GM21423 (cell line): Measurements from ENCODE around the gene LHPP.

ENCODE experiments used
- ATAC-seq: cut with Tn5 transposase; IDR thresholded peaks from one replicate; pipeline ENCODE4 v1.9.1; 2021; ENCODE audit warnings: mild to moderate bottlenecking, moderate library complexity; ENCODE audit not compliant: unreplicated experiment

Gene LHPP

DNA sequence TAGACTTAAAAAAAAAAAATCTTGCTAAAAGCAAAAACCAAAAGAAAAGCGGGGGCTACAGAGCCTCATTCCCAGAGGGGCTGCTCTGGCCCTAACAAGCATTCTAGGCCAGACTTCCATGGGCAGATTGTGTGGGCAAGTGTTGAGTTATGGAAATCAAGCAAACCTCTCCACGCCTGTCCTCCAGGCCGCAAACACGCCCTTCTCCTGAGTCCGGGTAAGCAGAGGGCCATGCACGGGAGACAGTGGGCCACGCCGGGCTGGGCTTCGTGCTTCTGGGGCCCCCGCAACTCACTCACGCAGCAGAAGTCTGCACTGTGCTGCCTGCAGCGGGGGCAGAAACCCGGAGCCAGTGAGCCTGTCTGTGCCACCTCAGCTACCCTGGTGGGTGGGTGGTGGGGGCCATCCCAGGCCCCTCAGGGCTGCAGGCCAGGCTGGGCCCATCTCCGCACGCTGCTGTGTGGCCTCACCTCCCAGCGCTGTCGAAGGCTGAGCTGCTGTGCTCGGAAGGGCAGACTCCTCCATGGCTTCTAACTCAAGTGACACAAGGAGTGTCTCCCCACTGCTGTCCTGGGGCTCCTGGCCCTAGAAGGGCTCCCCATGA lies 156.9 kb downstream of the LHPP start:
- ATAC-seq, result no peak

DNA sequence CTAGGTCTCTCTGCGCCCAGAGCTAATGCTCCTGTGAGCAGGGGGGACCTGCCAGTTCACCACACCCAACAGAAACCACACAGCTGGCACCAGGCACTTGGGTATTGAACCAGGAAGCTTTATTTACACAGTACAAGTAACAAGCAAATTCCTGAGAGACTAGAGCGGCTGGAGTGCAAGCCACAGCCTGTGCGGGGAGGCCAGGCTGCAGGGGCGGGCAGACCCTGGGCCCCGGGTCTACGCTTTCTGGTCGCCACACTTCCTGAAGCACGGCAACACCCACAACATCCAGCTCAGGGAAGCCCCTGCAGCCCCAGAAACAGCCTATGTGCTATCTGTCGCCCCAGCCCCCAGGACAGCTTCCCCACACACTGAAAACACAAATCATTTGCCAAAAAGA lies 157.6 kb downstream of the LHPP start:
- no peak for ATAC-seq

DNA sequence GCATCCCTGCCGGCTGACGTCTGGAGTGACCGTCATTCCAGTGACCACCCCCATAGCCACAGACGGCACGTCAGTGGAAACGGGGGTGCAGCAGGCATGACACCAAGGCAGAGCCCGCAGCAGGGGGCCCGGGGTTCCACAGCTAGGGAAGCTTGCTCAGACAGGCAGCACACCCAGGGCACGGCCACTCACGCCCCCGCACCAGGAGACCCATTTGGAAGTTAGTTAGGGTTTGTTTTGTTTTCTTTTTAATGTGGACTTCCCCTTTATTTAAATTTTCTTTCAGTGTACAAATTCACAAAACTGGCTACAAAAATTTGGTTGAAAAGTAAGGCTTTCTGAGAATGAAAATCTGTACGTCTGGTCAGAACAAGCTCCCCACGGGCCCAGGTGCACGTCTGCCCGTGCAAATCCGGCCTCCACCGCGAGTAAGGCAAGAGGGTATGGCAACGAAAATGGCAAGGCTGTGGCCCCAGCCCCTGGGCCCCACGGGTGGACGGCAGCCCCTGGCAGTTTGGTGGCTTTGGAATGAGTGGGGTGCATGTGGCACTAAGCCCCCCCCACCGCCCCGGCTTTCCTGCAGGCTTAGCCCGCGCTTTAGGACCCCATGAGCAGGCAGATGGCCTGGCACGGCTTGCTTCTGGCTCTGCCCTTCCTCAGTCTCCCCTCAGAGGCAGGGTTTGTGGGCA lies 158.3 kb downstream of the LHPP start:
- no peak for ATAC-seq

DNA sequence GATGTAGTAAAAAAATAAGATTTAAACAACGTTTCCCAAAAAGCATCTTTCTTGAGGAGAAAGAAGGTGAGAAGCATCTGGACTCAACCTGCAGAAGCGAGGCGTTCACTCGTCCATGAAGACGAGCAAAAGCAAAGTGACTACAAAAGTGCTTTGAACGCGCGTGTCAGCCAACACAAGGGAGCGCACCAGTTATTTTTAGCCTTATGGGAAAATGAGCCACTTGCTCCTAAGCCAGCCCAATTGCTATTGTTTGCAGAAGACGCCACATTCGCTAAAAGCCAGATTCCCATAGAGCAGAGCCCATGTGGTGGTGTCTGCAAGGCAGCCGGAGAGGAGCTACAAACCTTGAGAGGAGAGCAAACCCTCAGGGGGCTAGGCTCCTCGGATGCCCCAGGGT lies 160.0 kb downstream of the LHPP start:
- no peak for ATAC-seq

DNA sequence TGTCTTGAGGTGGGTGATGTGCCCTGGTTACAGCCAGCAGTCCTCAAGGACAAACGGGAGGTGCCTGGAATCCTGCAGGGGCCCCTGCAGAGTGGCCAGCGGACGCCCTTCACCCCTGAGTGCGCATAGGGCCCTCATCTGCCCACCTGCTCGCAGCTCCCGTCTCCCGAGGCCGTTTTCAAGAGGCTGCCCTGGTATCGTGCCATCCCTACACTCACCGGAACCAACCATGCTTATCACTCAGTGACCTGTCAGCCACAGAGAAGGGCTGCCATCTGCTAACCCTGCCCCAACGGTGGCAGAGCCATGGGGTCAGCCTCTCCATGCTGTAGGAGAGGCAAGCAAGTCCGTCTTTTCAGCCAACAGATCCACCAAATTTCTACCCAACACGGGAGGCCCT lies 160.5 kb downstream of the LHPP start:
- ATAC-seq, result no peak

DNA sequence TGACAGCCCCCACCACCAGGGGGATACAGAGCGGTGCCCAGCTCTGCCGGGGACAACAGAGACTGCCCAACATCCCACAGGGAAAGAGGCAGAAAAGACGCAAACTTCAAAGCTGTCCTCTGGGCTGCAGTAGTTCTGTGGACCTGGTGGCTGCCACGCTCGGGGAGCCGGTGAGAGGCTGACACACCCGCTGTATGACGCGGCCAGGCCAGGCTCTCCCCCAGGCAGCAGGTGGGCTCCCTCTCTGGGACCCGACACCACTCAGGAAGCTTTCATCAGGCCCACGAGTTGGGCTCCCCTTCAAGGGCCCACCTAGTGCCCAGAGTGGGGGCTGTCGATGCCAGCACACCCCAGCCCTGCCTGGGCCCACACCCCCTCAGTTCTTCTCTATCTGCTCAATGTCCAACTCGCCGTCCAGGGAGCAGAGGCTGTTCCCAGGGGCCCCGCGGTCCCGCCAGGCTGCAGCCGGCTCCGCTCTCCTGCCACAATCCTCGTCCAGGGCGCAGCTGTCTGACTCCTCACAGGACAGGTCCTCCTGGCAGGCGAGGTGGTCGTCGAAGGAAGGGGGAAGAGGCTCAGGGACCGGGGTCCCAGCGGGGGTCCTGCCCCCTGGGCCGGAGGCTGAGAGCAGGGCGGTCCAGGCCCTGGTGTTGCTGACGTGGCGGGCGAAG lies 161.4 kb downstream of the LHPP start:
- no peak for ATAC-seq

DNA sequence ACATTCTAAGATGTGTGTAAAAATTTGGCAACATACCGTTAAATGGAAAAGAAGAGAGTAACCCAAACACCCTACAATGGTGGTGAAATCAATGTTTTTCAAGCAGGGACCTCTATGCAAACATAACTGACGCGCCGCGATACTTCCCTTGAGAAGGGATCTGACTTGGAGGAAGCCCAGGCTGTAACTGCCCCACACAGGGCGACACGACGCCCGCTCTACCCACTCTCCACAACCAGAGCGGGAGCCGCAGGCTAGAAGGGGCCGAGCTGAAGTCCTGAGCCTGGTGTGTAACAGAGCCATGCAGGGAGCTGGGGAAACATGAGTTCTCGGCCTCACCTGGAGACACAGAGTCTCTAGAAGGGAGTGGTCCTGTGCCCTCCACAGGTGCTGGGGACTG lies 162.4 kb downstream of the LHPP start:
- ATAC-seq, result no peak

DNA sequence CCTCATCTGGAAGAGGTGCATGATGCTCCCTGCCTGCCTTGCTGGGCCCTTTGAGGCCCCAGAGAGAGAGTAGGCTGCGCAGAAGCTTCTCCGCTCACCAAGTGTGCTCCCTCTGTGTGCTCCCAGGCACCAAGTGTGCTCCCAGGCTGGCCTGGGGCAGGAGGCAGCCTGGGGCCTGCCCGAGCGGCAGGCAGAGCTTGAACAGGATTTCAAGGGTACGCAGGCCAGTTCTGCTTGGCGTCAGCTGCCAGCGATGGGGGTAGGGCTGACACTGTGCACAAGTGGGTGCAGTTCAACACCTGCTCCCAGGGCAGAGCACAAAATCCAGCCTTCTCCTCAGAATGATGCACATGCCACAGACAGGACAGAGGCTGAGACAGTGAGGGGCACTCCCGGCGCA lies 162.8 kb downstream of the LHPP start:
- no peak for ATAC-seq

DNA sequence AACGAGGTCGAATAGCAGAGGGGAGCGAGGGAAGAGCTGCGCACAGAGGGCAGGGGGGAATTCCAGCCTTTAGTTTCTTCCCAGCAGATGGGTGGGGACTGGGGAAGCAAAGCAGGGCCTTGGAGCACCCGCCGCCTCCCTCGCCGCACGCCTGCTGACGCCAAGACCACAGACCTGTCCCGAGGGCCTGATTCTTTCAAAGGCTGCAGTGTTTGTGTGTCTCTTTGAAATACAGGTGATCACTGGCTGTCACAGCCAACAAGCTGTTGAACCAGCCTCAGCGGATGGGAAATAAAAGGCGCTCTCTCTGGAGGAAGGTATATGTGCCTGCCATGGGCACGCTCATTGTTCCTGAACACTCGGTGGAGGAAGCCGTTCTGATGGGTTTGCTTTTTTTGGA lies 163.3 kb downstream of the LHPP start:
- no peak for ATAC-seq

DNA sequence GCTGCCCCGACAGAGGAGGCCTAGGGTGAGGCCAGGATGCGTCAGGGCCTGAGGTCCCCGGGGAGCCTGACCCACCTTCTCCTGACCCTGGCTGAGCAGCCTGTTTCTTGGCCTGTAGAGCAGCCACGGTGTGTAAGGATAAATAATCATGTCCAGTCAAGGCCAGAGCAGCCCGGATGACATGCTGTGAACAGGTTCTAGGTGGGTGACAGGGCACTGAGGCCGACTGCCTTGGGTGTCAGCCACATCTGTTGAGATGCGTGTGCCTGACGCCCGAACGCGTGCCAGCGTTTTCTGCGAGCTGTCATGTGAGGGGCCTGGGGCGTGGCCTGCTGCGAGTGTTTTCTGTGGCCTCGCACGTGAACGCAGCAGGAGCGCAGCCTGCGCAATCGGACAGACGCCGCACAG lies 164.2 kb downstream of the LHPP start:
- no peak for ATAC-seq

DNA sequence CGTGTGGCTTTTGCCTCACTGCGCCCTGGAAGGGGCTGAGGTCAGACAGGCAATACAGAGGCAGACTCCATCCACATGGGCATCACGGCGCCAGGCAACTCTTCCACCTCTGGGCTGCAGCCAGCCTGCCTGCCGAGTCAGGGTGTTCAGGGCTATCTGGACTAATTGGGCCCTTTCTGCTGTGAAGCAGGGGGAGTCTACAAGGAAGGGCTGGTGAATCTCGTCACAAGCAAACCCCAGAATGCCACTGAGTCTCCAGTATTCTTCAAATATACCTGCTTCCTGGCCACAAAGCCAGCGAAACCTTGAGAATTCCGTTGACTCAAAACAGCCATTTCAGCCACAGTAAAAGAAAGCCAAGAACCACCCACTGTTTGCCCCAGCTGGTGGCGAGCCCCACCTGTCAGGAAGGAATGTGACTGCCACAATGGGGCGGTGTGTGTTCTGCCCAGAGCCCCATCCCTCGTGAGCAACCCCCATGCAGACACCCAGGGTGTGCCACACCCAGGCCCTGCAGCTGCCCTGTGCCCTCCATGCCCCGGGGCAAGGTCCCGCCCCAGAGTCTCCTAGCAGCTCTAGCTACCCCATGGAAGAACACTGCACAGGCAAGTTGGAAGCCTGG lies 165.2 kb downstream of the LHPP start:
- ATAC-seq, result peak; percentile 66

DNA sequence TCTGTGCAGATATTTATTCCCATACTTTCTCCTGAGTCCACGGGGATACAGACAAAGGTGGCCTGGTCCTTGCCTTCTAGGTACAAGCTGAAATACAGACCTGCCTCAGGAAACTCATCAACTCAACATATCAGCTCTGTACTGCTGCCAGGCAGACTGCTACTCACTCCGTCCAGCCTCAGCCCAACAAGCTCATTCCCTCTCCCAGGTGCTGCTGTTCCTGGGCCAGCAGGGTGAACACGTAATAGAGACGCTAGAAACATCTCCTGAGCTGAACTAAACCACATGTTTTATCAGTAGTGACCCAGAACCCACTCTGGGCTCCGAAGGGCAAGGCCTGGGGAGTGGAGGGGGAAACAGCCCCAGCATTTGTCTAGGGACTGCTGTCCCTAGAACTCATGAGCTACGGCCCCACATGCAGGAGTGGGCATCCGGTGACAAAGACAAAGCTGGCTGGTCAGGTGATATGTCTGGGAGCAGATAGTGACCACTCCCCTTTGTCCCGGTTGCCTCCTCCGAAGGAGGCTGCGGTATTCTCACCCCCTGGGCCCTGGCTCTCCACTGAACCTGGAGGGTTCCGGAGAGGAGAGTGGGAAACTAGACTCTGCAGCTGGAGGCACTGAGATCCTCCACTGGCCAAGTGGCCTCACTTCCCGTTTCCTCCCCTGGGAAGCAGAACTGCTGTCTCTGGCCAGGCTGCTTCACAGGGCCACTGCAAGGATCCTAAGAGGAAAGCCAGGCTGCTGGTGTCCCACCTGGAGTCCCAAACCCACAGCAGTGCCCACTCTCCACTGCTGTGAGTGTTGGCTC lies 166.4 kb downstream of the LHPP start:
- ATAC-seq, result no peak

DNA sequence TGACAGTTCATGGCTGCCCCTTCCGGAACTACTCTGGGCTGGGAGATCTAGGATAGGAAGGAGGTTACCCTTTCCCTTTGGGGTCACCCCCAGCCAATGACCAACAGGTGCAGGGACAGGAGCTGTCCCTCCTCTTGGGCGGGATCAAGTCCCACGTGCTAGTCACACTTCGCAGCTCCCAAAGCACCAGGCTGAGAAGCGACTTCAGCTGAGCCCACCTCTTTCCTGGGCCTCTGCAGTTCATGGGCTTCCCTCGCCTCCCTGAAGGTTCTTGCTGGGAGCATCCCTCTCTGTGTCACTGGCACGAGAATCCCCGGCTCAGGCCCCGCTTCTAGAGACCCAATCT lies 167.0 kb downstream of the LHPP start:
- ATAC-seq, result no peak

DNA sequence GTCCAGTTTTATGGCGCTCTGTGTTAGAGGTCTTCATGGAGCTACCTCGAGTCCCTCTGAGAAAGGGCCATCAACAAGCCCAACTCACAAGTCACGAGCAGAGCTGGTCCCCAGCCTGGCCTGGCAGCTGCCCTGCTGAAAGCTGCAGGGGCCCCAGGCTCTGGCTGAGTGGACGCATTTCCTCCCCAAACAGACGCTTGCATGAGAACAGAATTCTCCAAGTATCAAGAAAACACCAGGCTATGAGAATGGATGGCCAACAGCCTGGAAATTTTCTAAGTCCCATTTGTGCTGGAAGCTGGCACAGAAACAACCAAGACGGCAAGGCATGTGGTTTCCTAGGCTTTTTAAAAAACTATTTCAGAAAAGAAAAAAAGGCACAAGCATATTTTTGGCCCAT lies 167.8 kb downstream of the LHPP start:
- no peak for ATAC-seq

DNA sequence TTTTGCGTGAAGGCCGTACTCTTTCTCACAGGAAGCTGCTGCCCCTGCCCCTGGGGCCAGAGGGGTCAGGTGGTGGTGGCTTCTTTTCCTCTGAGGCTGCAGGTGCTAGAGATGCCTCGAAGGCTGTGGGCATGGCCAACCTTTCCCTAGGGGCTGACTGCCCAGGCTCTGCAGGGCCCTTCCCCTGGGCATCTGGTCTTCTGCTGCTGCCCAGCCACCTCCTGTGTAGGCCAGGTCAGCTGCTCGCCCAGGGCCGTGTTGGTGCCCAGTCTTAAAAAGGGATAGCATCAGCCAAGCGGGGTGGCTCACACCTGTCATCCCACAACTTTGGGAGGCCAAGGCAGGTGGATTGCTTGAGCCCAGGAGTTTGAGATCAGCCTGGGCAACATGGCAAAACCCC lies 168.2 kb downstream of the LHPP start:
- ATAC-seq, result no peak

DNA sequence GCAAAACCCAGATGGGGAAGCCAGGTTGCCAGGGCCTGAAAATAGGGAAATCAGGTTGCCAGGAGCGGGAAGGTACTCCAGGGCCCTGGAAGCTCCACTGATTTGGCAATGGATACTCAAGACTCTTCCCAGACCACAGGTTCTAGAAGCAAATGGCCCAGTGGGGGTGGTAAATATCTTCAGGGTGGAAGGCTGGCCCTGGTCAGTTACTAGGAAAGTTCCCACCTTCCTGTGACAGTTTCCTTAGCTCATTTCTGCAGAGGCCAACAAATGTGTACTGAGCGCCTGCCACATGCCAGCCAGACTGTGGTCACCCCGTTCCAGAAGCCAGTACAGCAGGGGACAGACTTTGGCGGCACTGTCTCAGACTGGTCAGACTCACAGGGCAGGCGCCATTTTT lies 168.9 kb downstream of the LHPP start:
- ATAC-seq, result no peak

DNA sequence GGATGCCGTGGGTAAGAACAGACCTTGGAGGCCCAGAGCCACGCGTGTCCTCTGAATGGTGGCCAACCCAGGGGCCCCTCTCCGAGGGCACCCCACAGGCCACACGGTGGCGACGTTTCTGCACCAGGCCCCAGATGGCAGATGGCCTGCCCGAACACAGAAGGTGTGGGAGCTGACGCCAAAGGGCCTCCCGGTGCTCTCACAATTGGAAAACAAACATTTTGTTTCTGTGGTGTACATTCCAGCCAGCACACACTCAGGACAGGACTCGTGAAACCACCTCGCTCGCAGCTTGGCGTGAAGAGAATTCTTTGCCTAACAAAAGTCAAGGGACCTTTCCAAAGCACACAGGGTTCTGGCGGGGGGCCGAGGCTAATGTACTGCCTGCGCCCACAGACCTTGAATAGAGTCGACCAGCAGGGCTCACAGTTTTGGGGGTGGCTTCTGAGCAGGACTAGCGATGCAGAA lies 170.5 kb downstream of the LHPP start:
- ATAC-seq, result no peak

DNA sequence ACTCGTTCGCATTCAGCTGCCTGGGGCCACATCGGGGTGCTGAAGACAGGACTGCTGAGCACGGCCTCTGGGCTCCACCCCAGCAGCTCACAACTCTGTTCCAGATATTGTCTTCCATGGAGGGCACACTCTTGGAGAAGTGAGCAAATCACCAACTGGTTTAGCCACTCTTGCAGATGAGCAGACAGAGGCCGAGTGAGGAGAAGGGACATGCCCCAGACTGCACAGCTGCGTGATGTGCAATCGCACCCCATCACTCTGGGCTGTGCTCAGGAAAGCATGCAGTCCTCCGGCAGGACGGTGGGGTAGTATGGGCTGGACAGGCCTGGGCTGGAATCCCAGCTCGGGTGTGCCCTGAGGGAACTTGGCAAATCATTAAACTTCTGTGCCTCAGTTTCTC lies 170.9 kb downstream of the LHPP start:
- no peak for ATAC-seq

DNA sequence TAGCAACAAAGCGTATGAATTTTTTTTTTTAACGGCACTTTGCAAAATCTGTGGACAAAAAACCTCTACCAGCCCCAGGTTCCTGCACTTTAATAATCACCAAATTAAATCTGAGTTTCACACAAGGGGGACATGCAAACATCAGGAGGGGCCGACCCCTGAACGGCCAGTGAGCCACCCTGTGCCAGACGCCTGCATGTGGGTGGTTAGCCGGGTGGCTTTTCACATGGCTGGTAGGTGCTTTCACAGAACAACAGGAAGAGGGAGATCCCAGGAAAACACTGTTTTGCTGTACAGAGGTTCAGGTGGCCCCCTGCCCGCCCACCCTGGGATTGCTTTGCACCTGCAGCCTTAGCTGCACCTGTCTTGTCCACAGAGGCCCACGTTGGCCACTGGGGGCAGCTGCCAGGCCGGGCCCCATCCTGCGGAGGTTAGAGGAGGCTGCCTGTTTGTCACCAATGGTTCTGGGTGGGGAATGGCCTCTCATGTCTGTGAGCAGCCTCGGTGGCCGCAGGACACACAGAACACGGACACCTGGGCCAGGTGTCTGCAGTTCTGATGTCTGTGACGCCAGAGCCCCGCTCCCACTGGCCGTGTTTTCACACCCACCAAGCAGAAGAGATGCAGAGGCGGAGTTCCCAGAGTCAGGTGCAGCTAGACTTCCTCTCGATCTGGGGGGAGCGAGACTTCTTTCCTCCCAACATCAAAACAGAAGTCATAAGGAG lies 174.8 kb downstream of the LHPP start:
- ATAC-seq, result no peak

DNA sequence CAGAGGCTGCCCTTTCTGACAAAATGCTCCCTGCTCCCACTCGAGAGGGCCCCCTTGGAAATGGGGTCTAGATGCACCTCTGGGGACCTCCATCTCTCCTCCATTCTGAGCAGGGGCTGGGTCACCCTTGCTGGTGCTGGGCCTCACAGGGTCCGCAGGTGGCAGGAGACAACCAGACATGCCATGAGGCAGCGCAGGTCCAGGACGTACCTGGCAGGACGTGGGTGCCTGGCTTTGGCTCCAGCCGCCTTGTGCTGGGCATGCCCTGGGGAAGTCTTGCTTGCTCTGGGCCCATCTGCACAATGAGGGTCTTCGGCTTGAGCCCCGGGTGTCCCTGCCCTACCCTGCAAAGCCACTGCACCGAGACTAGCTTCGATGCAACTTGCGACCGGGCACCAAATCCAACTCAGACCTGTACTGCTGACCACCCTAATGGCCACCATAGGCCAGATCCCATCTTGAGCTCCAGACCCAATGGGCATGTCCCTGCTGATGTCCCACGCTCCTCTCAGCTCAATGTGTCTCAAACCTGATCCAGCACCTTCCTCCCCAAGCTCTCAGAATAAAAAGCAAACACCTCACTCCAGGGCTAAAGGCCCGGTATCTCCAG lies 175.6 kb downstream of the LHPP start:
- ATAC-seq, result no peak
